Measurements from ENCODE around the gene SFXN5. TPM values are rescaled to one million over a fixed set of nuclear protein-coding genes. Genes with fewer than 3 reads are reported as not detected.
"Not testable (repeated sequence)": the region's sequence is repeated elsewhere in the genome, so short reads cannot be mapped to it uniquely, and the experiment has no call there.

Gene SFXN5
- polyA plus RNA-seq, 1 donor: 6.4 TPM

DNA sequence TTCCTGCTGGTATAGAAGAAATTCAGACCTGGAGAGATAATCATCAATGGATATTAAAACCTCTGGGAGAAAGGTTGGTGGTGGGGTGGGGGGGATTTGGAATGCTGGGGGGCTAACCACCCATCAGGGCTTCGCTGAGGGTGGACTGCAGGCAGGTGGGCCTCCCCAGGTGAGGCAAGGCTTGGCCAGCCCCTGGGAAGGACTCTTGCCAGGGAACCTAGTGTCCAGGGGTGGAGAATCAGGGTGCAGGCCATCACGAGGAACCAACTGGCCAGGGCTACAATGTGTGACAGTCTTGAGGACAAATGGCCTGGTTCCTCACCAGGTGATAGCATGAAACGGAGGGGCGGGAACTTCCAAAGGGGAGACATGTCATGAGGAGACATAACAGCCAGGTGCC, 29.4 kb upstream of the SFXN5 start:
- no peak for DNase-seq

DNA sequence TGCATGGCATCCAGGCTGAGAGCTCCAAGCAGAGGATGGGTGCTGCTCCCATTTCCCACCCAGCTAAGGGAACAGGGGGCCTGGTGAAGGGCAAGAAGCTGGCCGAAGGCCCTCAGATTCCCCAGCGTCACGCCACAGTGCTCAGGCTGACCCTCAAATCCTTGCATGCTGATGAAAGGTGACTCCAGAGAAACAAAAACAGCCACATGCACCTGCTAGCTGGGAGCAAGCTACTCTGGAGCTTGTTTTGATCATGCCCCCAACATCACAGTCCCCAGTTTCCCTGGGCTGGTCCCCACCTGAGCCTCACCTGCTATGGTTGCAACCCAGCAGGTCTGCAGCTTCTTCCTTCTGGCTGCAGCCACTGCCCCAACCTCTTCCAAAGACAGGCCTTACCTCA, 28.0 kb upstream of the SFXN5 start:
- DNase-seq: no peak

DNA sequence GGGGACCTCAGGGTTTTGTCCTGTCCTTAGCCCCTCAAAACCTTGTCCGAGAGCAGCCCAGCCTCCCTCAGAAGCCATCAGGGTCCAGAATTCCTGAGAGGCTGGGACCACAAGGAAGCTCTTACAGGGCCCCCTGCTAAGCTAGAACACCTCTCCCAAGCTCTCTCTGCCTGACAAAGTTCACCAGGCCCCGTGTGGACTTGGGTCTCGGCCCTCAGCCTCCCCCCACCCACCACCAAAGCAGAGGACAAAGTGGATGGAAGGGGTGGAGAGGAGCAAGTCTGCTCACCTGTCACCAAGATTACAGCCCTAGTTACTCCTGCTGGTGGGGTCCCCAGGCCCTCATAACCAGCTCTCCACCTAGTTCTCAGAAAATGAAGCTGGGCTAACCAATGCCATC, 24.4 kb upstream of the SFXN5 start:
- no peak for DNase-seq

DNA sequence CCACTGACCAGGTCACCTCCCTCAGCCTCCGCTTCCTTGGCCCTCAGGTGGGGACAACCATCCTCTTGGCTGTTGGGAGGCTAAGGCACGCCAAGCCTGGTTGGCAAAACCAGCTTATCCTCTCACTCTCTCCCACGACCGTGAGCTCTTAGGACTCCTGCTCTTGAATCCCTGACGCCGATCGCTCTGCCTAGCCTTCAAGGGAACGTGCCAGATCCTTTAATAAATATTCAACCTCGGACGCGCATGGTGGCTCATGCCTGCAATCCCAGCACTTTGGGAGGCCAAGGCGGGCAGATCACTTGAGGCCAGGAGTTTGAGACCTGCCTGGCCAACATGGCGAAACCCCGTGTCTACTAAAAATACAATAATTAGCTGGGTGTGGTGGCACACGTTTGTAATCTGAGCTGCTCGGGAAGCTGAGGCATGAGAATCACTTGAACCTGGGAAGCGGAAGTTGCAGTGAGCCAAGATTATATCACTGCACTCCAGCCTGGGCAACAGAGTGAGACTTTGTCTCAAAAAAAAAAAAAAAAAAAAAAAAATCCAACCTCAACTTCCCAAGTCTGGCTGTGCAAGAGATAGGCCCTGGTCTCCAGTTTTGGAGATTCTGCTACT, 22.2 kb upstream of the SFXN5 start:
- DNase-seq: not testable (repeated sequence)

DNA sequence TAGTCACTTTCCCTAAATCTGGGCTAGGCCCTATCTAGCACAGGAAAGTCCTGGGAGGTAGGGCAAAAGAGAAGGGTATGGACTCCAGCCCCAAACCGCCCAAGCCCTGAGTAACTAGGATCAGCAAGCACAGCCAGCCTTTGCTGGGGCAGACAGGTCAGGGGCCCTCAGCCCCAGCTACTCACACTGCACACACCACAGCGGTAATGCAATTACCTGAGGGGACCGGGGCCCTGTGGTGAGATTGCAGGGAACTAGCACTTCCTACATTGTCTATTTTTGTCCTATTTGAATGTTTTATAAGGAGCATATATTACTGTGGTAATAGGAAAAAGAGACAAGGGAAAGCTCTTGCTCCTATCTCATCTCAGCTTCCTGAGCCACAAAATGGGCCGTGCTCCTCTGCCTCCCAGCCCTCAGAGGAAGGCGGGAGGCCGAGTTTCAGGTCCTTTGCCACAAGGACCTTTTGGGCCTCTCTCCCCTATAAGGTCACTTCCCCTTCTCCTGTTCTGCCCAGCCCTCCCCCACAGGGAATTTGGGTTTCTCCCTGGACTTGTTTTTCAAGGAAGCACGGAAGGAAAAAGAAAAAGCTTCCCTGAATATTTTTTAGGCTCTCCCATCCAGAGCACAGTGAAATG, 20.8 kb upstream of the SFXN5 start:
- no peak for DNase-seq

DNA sequence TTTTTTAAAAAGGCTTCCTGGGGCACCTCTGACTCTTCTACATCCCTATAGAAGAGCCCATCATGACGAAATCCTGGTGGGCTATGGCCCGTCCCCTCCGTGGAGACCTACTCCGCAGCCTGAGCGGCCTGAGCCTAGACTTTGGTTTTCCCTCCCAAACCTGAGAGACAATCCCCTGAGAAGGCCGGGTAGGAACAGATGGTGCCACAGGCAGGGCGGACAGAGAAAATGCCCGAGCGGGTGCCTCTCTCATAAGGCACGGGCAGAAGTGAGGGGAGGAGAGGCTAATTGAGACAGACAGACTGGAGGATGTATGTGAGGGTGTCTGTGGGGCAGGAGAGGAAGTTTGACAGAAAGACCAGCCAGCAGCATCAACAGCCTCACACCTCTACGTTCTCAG, 20.2 kb upstream of the SFXN5 start:
- no peak for DNase-seq

DNA sequence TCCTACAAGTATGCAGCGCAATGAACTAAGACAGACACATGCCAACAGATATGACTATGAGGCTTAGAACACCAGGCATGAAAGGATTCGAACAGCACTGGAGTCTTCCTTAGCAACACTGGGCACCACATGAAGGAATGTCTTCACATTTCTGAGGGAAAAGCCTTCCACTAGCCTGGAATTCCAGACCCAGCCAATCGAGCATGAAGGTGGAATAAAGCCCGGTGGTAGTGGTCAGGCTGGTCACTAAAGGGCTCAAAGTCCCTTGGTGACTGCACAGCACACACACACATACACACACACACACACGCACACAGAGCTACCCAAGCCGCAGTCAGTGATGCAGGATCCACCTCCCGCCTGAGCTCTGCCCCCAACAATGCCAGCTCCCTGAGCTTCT, 19.7 kb upstream of the SFXN5 start:
- DNase-seq: no peak

DNA sequence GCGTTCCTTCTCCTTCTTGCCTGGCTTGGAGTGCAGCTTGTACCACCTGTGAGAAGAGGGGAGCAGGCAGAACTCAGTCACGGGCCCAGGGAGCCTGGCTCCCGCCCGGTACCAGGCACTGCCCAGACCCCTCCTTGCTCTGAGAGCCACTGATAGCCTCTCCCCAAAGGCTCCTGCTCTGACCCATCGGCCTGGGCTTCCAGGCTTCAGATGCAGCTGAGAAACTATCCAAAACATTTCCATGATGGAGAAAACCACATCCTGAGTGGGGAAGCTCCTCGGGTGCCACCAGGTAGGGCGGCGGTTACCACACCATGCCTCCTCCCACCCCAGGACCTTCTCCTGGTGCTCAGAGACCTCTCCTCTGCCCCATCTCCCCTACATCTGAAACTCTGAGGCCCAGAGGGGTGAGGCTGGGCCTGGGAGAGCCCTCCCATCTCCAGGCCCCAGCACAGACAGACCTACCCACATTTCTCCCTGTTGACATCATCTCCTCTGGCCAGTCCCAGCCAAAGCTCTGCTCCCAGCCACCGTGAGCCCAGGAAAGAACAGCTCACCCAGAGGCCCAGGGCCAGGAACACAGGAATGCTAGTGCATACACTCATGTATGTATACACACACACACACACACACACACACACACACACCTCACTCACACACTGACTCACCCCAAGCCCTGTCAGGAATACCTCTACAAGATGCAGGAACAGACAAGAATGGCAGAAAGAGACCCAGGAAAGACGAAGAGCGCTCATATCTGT, 17.9 kb upstream of the SFXN5 start:
- peak; percentile 63 for DNase-seq

DNA sequence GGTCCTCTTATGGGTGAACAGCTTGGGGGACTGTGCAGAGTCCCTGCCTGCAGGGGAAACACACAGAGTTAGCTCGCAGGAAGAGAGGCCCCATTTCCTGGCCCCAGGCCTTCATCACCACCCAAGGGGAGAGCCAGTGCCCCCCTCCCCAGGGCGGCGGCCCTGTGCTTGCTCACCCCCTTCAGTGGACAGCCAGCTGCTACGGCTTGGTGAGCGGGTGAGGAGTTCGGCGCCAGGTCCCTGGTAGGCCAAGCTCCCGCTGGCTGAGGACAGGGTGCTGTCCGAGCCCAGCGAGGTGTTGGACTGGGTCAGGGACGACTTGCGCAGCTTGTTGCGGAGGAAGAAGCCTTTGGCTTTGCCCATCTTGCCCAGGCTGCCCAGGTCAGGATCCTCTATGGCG, 17.2 kb upstream of the SFXN5 start:
- DNase-seq: no peak

DNA sequence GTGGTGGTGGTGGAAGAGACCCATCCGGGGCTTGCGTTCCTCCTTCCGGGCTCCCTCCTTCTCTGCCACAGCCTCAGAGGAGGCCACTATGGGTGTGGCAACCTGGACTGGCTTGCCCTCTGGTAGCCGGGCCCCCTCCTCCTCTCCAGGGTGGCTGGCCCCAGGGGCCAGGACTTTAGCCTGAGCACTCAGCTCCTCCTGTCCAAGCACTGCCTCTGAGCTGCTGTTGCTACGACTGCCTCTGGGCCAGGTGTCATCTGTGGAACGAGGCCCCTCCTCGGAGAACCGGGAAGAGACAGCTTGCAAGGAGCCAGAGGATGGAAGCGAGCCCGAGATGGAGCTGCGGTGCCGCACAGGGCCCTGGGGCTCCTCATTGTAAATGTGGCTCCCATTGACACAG, 16.7 kb upstream of the SFXN5 start:
- no peak for DNase-seq

DNA sequence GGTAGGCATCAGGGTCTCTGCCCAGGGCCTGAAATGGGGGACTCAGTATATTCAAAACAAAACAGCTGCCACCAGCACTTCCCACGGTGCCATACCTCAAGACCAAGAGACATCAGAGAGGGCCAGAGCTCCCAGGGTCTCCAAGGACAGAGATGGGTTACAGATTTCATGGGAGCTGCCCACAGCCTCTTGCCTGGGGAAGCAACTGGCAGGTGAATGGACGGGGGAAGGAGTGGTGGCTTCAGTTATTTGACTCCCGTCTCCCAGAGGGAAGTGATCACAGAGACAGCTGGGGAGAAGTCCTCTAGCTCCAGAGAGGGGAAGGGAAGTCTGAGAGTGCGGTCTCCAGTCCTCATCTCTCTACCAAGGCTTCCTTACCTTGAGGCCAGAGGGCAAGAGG, 15.8 kb upstream of the SFXN5 start:
- no peak for DNase-seq

DNA sequence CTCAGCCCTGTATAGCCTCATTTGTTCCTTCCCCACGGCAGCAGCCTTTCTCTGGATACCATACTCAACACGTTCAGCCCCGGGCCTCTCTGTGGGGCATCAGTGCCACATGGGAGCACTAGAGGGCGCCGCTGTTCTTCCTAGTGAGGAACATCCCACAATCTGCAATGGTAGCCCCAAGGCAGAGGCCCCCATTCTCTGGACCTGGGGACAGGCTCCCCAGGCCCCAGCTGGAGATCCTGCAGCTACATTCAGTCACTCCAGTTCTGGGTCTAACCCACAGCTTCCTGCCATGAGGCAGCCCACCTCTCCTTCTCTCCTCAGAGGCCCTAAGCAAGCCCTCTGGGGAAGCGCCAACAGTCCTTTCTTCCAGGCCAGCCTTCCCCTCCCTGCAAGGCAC, 14.2 kb upstream of the SFXN5 start:
- peak; percentile 67 for DNase-seq

DNA sequence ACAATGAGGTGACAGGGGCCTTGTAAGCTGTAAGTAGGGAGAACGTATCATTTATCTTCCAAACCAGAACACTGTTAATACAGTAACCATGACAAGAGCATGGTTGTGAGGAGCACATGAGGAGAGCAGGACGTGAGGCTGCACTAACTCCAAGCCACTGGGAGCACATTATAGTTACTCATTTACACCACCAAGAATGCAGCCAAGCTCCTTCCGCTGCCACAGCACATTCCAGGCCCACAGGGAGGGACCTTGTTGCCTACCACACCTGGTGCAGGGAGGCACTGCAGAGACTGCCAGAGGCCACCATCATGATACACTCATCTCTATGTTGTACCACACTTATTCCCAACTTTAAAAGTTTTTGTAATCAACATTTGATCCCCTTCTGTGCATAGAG, 13.5 kb upstream of the SFXN5 start:
- DNase-seq: no peak

DNA sequence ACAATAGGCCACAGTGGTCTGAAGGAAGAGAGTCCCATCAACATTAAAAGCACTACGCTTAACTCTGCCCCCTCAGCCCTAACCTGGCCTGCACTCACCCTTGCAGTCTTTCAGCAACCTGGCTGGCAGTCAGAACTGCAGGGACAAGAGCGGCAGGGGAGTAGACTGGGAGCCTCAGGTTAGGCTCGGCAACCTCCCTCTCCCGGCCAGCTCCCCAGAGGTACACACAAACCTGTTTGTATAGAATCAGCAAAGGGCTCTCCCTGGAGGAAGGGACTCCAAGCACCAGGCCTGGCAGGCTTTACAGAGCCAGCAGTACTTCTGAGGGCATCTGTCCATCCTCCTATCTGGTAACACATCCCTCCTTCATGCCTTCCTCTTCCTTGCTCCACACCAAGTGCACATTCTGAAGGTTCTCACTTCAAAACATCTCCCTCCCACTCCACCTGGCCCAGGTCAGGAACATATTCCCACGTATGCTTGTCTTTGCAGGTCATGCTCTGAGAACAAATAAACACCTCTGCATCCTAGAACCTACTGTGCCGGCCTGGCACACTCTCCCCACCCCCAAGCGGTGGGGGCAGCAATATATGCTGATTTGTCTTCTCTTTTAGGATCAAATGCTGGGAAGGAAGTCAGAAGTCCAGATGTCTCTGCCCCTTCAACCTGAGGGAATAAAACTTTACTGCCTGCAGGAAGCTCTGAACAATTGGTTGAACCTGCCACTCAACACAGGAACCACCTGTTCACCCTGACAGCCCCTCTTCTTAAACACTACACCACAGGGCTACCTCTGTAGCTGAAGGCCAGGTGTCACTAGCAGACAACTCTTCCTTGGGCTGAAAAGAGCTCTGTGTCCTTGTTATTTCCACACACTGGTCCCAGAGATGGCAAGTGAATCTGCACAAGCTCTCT, 12.6 kb upstream of the SFXN5 start:
- no peak for DNase-seq

DNA sequence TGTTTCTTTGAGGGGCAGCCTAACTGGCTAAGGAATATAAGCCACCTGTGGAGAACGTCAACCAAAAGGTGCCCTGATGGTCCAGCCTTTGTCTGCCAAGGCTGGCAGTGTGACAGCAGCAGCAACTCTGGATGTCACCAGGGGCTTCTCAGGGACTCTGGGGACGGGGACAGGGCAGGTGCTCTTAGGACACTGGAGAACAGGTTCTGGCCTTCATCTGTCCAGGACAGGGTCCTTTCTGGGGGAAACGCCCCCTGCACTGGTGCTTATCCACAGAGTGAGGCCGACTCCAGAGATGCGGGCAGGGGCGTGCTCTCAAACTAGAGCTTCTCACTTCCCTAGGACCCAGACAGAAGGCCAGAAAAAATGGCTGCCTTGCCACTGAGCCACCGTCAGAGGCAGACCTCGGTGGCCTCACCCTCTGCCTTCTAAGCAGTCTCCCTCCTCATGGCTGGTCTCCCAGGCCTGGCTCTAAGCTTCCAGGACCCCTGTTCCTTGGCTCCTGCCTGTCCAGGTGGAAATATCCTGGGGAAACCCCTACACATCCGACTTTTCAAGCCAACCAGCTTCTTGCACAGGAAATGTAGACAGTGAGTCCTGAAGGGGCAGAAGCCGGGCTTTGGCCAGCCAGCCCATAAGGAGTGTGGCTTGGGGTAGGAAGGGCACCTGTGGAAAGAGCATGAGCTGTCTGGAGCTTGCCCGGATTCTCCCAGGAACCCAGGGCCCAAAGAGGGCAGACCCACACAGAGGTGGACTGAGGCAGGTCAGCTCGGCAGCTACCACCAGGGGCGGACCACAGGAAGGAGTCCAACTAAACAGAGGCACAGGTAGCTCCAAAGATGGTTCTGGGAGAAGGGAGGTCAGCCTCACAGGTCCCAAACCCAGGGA, 11.3 kb upstream of the SFXN5 start:
- DNase-seq: no peak

DNA sequence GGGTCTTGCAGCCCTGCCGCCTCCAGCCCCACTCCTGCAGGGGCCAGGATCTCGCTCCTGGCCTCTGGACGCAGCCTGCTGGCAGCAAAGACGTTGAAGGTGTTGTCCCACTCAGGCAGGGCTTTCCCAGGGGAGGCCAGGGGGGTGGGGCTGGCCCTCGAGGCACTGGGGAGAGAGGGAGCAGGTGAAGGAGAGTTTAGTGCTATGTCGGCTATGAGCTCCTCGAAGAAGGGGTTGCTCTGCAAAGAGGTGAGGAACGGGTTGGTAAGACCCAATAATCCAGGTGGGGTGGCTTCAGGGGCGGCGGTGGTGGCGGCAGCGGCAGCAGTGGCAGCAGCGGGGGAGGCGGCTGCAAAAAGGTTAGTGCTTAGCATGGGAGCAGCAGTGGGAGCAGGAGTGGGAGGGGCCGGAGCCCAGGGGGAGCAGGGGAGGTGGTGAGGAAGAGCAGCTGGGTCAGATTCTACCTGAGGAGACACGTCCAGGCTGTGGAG, 9.7 kb upstream of the SFXN5 start:
- no peak for DNase-seq

DNA sequence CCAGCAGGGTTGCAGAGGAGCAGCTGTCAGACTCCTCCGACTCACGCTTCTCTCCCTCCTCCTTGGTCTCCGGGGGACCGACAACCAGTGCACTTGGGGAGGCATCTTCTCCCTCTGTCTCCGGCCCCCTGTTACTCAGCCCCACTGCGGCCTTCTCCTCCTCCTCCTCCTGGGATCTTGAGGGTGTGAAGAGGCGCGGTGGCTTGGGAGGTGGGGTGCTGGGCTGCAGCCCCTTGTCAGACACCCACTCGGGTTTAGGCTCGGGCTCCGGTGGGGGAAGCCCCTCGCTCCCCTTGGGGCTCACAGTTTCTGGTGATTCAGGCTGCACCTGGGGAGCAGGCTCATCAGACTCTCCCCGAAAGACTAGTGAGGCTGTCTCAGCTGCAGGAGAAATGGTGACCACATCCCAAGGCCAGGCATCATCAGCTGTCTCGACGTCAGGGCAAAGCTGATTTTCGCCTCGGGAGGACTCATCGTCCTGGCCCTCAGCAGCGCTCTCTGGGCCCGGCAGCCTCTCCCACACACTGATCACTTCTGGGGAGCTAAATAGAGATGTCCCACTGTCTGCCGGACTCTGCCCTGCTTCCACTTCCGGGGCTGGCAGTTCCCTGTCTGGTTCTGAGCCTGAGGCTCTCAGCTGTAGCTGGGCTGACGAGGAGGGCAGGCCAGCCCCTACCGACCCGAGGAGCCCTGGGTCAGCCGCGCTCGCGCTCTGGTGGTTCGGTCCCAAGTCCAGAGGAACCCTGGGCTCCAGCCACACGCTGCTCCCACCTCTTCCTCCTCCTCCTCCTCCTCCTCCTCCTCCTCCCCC, 9.0 kb upstream of the SFXN5 start:
- no peak for DNase-seq

DNA sequence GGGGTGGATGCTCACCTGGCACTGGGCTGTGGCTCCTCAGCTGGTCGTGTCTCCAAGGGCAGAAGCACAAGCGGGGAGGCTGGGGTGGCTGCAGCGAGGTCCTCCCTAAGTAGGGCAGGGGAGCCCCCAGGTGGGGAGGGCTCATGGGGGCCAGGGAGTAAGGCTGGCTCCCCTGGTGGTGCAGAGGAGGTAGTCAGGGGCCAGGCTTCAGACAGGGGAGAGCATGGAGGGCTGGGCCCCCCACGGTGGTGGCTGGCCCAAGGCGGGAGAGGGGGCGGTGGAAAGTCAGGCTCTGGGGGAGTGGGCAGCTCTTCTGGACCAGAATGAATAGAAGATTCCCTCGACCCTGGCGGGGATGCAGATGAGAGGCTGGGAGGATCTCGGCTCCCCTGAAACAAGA, 8.1 kb upstream of the SFXN5 start:
- no peak for DNase-seq

DNA sequence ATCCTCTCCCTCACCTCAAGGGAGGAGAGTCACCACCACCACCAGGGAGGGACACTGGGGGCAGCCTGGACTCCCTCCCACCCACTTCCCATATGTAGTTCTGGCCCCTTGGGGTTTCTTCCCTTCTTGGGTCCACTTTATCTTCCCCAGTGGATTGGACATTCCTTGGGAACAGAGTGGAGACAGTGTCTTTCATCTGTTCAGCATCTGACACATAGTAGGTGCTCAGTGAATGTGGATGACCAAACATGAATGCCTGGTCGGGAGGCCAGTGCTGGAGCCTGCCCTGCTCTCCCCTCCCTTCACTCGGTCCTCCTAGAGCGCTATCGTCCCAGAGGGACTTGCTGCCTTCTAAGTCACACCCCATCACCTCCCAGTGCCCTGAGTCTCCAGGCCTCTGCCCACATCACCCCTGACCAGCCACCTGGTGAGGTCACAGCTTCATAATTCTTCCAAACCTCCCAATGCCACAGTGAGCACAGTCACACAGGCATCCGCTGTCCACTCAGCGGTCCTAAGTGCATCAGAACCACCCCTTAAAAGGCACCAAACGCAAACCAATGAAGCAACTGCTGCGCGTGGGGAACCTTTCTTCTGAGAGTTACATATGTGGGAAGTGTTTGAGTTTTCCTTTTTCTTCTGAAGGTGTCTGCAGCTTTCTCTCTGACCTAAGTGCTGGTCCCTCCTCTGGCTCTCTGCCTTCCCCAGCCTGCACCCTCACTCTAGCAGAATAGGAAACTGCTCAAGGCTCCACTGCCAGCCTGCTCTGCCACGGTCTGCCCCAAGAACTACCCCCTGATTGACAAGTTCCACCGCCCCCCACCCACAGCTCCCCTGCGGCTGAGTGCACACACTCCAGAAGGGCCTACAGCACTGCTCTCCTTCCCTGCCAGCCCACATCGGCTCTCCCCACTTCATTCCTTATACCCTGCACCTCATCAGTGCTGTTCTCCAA, 7.2 kb upstream of the SFXN5 start:
- no peak for DNase-seq

DNA sequence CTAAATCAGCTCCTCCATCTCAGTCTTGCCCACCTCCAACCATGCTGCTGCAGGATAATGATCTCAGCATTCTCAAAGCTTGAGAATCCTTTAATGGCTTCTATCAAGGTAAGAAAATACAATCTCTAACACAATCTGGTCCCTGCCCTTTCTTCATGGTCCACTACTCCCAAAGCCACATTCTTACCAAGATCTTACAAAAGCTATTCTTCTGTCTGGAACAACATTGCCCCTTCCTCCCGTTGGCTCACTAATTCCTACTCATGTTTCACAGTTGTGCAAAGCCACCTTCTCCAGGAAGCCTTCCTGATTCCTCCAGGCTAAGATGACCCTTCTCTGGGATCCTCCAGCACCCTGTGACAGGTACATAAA, 5.9 kb upstream of the SFXN5 start:
- no peak for DNase-seq
